ENCODE measurements around the gene C6orf120. TPM values are rescaled to one million over a fixed set of nuclear protein-coding genes. Genes with fewer than 3 reads are reported as not detected.

The C6orf120 gene
- total RNA-seq: 10 to 100 TPM; 18.5 to 39.5 (median 24.8) TPM
- 10 to 100 TPM in 1 of 3 donors, 1 to 10 TPM in 2; 6.7 to 10.5 (median 9.8) TPM for polyA plus RNA-seq
- long read RNA-seq, donor 1, transcript C6orf120-201 (1 exons, 2,667 nt): major isoform, 33 of 33 reads
- long read RNA-seq, donor 1, partial matches to known transcripts: 0 of 33 reads
- long read RNA-seq, donor 1, other reads (novel, unspliced or antisense): 0 of 33 reads
- long read RNA-seq, donor 2, transcript C6orf120-201 (1 exons, 2,667 nt): major isoform, 14 of 14 reads
- long read RNA-seq, donor 2, partial matches to known transcripts: 0 of 14 reads
- long read RNA-seq, donor 2, other reads (novel, unspliced or antisense): 0 of 14 reads

GRCh38 chr6:169701954-169702839 lies at the start of gene C6orf120, which contains the start of gene WDR27:
TSS of gene C6orf120 (plus strand) at chr6:169702126. CDS start at chr6:169702460, 334 bp downstream.
TSS of gene WDR27 (minus strand) at chr6:169702029. CDS start at chr6:169689005, 13,024 bp downstream.
- peak within 1 kb of the TSS; percentile 91 to 99 (median 98) for H3K27ac ChIP-seq
- intact Hi-C loops (cut with DNase I; ENCODE audit: low total_unique reads): no loop called here
- no peaks in the 10 kb centered on the region for H3K9me3 ChIP-seq
- peaks cover 35 to 71% (median 56%) of the 10 kb centered on the region in 6 donors for H3K4me1 ChIP-seq
- WGBS, 5 donors: 0 to 1% (median 0%) methylated on average over 12 to 92 of the region's 92 CpGs
- H3K27me3 ChIP-seq (replicated peaks in 1 of 7): no peaks in the 10 kb centered on the region
- DNase-seq: peak; percentile 99
- H3K4me3 ChIP-seq: peak within 1 kb of the TSS; percentile 76 to 98 (median 92)
- peak; percentile 6 to 90 (median 48) for TF ChIP-seq POLR2A (IDR thresholded peaks at IDR 0.05)
- peak; percentile 98 to 99 (median 99) for TF ChIP-seq POLR2AphosphoS5 (IDR thresholded peaks at IDR 0.05)
- peak in 8 of 11 experiments; percentile 11 to 43 (median 34) for TF ChIP-seq CTCF (IDR thresholded peaks at IDR 0.05 in 8 of 11, conservative IDR thresholded peaks at IDR 0.05 in 3 of 11)
- peaks cover 0 to 31% (median 5%) of the 10 kb centered on the region in 6 donors for H3K36me3 ChIP-seq

GRCh38 chr6:169652896-169653295 lies 49.0 kb upstream of the C6orf120 start:
- intact Hi-C loops (cut with DNase I; ENCODE audit: low total_unique reads): no loop called here
- Histone ChIP-seq H3K27ac (no peak overlapping the region), H3K27me3 (replicated peaks in 1 of 7) (no peaks in the 10 kb centered on the region), H3K4me3 (no peak overlapping the region), H3K4me1 (peaks cover 0 to 19% (median 6%) of the 10 kb centered on the region in 6 donors), H3K9me3 (no peaks in the 10 kb centered on the region), H3K36me3 (peaks cover 0 to 25% (median 6%) of the 10 kb centered on the region in 6 donors)
- TF ChIP-seq POLR2A (IDR thresholded peaks at IDR 0.05) (no peak), POLR2AphosphoS5 (IDR thresholded peaks at IDR 0.05) (no peak), CTCF (IDR thresholded peaks at IDR 0.05 in 8 of 11, conservative IDR thresholded peaks at IDR 0.05 in 3 of 11) (no peak)
- no peak for DNase-seq
- 95 to 97% (median 95%) methylated on average over 11 of the region's 11 CpGs for WGBS, 5 donors

- H3K4me3 ChIP-seq: peak overlapping the region in 3 of 8 donors; percentile 35 to 70 (median 49)
- H3K36me3 ChIP-seq: peaks cover 0 to 33% (median 6%) of the 10 kb centered on the region in 6 donors
- WGBS, 5 donors: 73 to 90% (median 77%) methylated on average over 6 of the region's 6 CpGs
- no peaks in the 10 kb centered on the region for H3K9me3 ChIP-seq
- H3K27me3 ChIP-seq (replicated peaks in 1 of 7): no peaks in the 10 kb centered on the region
- TF ChIP-seq CTCF (IDR thresholded peaks at IDR 0.05 in 8 of 11, conservative IDR thresholded peaks at IDR 0.05 in 3 of 11): no peak
- peak overlapping the region in 6 of 8 donors; percentile 51 to 83 (median 77) for H3K27ac ChIP-seq
- DNase-seq: no peak
- intact Hi-C loops (cut with DNase I; ENCODE audit: low total_unique reads): no loop called here
- peaks cover 0 to 19% (median 6%) of the 10 kb centered on the region in 6 donors for H3K4me1 ChIP-seq
Measured at GRCh38 chr6:169653691-169654090, 48.2 kb upstream of the C6orf120 start.
